PC-3 (cell line): Measurements from ENCODE around the gene DAB1. TPM values are rescaled to one million over a fixed set of nuclear protein-coding genes. Genes with fewer than 3 reads are reported as not detected.

Experiments
- ATAC-seq: fragments of 200-7000 bp; cut with Tn5 transposase; 2 replicates; pipeline ENCODE4 v1.9.1; 2020; ENCODE audit warnings: mild to moderate bottlenecking, moderate library complexity
- BruUV-seq: library from RNA; stranded (reverse); fragments of 400-500 nt; replicated peaks from 2 replicates; lab custom pipeline; 2021; lab: Mats Ljungman, UMichigan
- CTCF ChIA-PET: fragments of 300-600 bp; sonication (Branson Sonifier 250); formaldehyde crosslinking; loops from one replicate; lab custom pipeline; 2022; ENCODE audit warnings: antibody characterized with exemption; lab: Charles Lee
- POLR2A ChIA-PET: fragments of 300-600 bp; sonication (Branson Sonifier 250); formaldehyde crosslinking; loops from one replicate; lab custom pipeline; 2022; ENCODE audit warnings: antibody characterized with exemption; ENCODE audit not compliant: unreplicated experiment; lab: Charles Lee
- DNase-seq: peaks from one replicate; pipeline ENCODE4 v3.0.0-alpha.2; 2015
- H2AFZ ChIP-seq: fragments of 300-600 bp; sonication (generic); 2 replicates; pipeline ENCODE4 v1.6.0; 2016; ENCODE audit warnings: antibody characterized with exemption, low read length
- H3F3A ChIP-seq: fragments of 300-600 bp; sonication (generic); one replicate; pipeline ENCODE4 v1.6.0; 2017; ENCODE audit warnings: antibody characterized with exemption, low read length, control low read depth, mild to moderate bottlenecking; ENCODE audit not compliant: unreplicated experiment
- H3K27ac ChIP-seq: fragments of 300-600 bp; sonication (generic); 2 replicates; pipeline ENCODE4 v1.5.1; 2016; ENCODE audit warnings: mild to moderate bottlenecking, low read length
- H3K27me3 ChIP-seq: fragments of 300-600 bp; sonication (generic); 2 replicates; pipeline ENCODE4 v1.6.1; 2016; ENCODE audit warnings: low read length, mixed read lengths
- H3K36me3 ChIP-seq: fragments of 300-600 bp; sonication (generic); 2 replicates; pipeline ENCODE4 v1.6.1; 2016; ENCODE audit warnings: low read depth, mixed run types, low read length, mixed read lengths
- H3K4me1 ChIP-seq: fragments of 300-600 bp; sonication (generic); 2 replicates; pipeline ENCODE4 v1.5.1; 2016; ENCODE audit warnings: low read length; ENCODE audit not compliant: insufficient read depth
- H3K4me2 ChIP-seq: fragments of 300-600 bp; sonication (generic); 2 replicates; pipeline ENCODE4 v1.6.0; 2016; ENCODE audit warnings: low read length
- H3K4me3 ChIP-seq: fragments of 300-600 bp; sonication (generic); 2 replicates; pipeline ENCODE4 v1.5.1; 2016; ENCODE audit warnings: mild to moderate bottlenecking, low read length, mixed read lengths
- H3K79me2 ChIP-seq: fragments of 300-600 bp; sonication (generic); 2 replicates; pipeline ENCODE4 v1.6.1; 2017; ENCODE audit warnings: low read length, mixed read lengths
- H3K9ac ChIP-seq: fragments of 300-600 bp; sonication (generic); 2 replicates; pipeline ENCODE4 v1.6.0; 2016; ENCODE audit warnings: mild to moderate bottlenecking, low read length
- H3K9me2 ChIP-seq: fragments of 300-600 bp; sonication (generic); replicated peaks from 2 replicates; pipeline ENCODE4 v1.6.1; 2016; ENCODE audit warnings: mixed run types, low read length, mixed read lengths
- H3K9me3 ChIP-seq: fragments of 300-600 bp; sonication (generic); 2 replicates; pipeline ENCODE4 v1.6.1; 2016; ENCODE audit warnings: low read length, mixed read lengths
- H4K20me1 ChIP-seq: fragments of 300-600 bp; sonication (generic); 2 replicates; pipeline ENCODE4 v1.6.1; 2016; ENCODE audit warnings: low read length, mixed read lengths
- EZH2 ChIP-seq: fragments of 300-600 bp; sonication (generic); IDR thresholded peaks from one replicate; pipeline ENCODE4 v1.6.1; 2017; ENCODE audit warnings: antibody characterized with exemption, mild to moderate bottlenecking, low read length; ENCODE audit not compliant: unreplicated experiment
- EZH2phosphoT487 ChIP-seq: fragments of 300-600 bp; sonication (generic); IDR thresholded peaks from 2 replicates; pipeline ENCODE4 v1.6.1; 2018; ENCODE audit warnings: mild to moderate bottlenecking, antibody characterized with exemption, low read length, borderline replicate concordance
- intact Hi-C: fragments of 100-400 bp; cut with micrococcal nuclease; formaldehyde crosslinking; loops from 2 replicates; pipeline ENCODE4 v1.9.0; 2023
- total RNA-seq: library from RNA; depleted of rRNA; stranded (reverse); fragments of >200 nt; gene quantifications from 2 replicates; pipeline ENCODE4 v1.2.3, GENCODE V29; 2014
- TF ChIP-seq, protein P1 (sequence below): fragments of 300-600 bp; sonication (generic); conservative IDR thresholded peaks from 2 replicates; pipeline ENCODE4 v1.5.1; 2017; ENCODE audit warnings: antibody characterized with exemption, low read depth, mild to moderate bottlenecking, low read length

DAB1 gene
- total RNA-seq, 1 experiment from 2014 or later: not detected

GRCh38 chr1:57162607-57163261 is 261.1 kb downstream of the DAB1 start:
- ChIA-PET CTCF (no interaction called here), POLR2A (no interaction called here)
- BruUV-seq: no TSS peak

GRCh38 chr1:57160594-57160993 is 263.3 kb downstream of the DAB1 start:
- Histone ChIP-seq H3K9me3 (no peaks in the 10 kb centered on the region), H3K79me2 (no peaks in the 10 kb centered on the region), H3K9ac (no peak overlapping the region), H3K4me2 (no peak overlapping the region), H4K20me1 (no peaks in the 10 kb centered on the region), H3K27ac (no peak overlapping the region), H3K36me3 (no peaks in the 10 kb centered on the region), H3K27me3 (peaks cover 33% of the 10 kb centered on the region), H3K9me2 (no peaks in the 10 kb centered on the region), H3K4me1 (no peaks in the 10 kb centered on the region), H3K4me3 (no peak overlapping the region), H2AFZ (no peak overlapping the region), H3F3A (no peaks in the 10 kb centered on the region)
- ChIA-PET CTCF (no interaction called here), POLR2A (no interaction called here)
- intact Hi-C loops: no loop called here
- BruUV-seq: no TSS peak
- no peak for TF ChIP-seq EZH2phosphoT487
- TF ChIP-seq, protein P1, sequence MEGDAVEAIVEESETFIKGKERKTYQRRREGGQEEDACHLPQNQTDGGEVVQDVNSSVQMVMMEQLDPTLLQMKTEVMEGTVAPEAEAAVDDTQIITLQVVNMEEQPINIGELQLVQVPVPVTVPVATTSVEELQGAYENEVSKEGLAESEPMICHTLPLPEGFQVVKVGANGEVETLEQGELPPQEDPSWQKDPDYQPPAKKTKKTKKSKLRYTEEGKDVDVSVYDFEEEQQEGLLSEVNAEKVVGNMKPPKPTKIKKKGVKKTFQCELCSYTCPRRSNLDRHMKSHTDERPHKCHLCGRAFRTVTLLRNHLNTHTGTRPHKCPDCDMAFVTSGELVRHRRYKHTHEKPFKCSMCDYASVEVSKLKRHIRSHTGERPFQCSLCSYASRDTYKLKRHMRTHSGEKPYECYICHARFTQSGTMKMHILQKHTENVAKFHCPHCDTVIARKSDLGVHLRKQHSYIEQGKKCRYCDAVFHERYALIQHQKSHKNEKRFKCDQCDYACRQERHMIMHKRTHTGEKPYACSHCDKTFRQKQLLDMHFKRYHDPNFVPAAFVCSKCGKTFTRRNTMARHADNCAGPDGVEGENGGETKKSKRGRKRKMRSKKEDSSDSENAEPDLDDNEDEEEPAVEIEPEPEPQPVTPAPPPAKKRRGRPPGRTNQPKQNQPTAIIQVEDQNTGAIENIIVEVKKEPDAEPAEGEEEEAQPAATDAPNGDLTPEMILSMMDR: no peak
- TF ChIP-seq EZH2: no peak
- ATAC-seq (no peak), DNase-seq (no peak)

More at GRCh38 chr1:57162607-57163261, 261.1 kb downstream of the DAB1 start:
- H3K36me3 ChIP-seq: no peaks in the 10 kb centered on the region
- H3K9me3 ChIP-seq: no peaks in the 10 kb centered on the region
- ATAC-seq: no peak
- no peaks in the 10 kb centered on the region for H3F3A ChIP-seq
- peaks cover 28% of the 10 kb centered on the region for H3K27me3 ChIP-seq
- H2AFZ ChIP-seq: no peak overlapping the region
- no peak overlapping the region for H3K27ac ChIP-seq
- intact Hi-C loops: no loop called here
- no peaks in the 10 kb centered on the region for H3K4me1 ChIP-seq
- H3K9ac ChIP-seq: no peak overlapping the region
- no peak overlapping the region for H3K4me3 ChIP-seq
- no peaks in the 10 kb centered on the region for H4K20me1 ChIP-seq
- TF ChIP-seq EZH2phosphoT487: no peak
- TF ChIP-seq EZH2: no peak
- TF ChIP-seq, protein P1: no peak
- no peaks in the 10 kb centered on the region for H3K9me2 ChIP-seq
- H3K4me2 ChIP-seq: no peak overlapping the region
- DNase-seq: no peak
- H3K79me2 ChIP-seq: no peaks in the 10 kb centered on the region

DNA sequence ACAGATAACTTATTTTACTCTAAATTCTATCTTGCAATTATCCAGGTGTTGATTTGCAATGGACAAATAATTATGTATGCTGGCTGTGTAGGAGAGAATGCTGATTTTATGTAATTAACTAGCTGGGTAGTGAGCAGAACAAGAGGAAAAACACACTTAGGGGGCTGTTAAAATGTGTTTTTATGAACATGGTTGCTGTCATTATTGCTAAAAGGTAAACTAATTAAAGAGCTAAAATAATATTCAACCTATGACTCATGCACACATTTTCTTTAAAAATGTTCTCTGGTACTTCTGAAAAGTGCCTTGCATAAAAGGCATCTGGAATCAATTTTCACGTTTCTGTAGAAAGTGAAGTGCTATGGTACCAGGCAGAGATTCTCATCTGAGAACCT is 265.3 kb downstream of the DAB1 start:
- Histone ChIP-seq H4K20me1 (no peaks in the 10 kb centered on the region), H3K27me3 (peaks cover 33% of the 10 kb centered on the region), H3K27ac (no peak overlapping the region), H3K9me2 (no peaks in the 10 kb centered on the region), H3K9ac (no peak overlapping the region), H3K79me2 (no peaks in the 10 kb centered on the region), H3K4me3 (no peak overlapping the region), H3K9me3 (no peaks in the 10 kb centered on the region), H3K36me3 (no peaks in the 10 kb centered on the region), H3K4me2 (no peak overlapping the region), H3F3A (no peaks in the 10 kb centered on the region), H3K4me1 (no peaks in the 10 kb centered on the region), H2AFZ (no peak overlapping the region)
- intact Hi-C loops: no loop called here
- ATAC-seq (no peak), DNase-seq (no peak)
- BruUV-seq: no TSS peak
- ChIA-PET CTCF (no interaction called here), POLR2A (no interaction called here)
- TF ChIP-seq, protein P1: no peak
